ENCODE data around the gene KRTAP12-2. TPM values are rescaled to one million over a fixed set of nuclear protein-coding genes. Genes with fewer than 3 reads are reported as not detected.

KRTAP12-2 gene, protein sequence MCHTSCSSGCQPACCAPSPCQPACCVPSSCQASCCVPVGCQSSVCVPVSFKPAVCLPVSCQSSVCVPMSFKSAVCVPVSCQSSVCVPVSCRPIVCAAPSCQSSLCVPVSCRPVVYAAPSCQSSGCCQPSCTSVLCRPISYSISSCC
- not detected in 2 replicates for total RNA-seq

DNA sequence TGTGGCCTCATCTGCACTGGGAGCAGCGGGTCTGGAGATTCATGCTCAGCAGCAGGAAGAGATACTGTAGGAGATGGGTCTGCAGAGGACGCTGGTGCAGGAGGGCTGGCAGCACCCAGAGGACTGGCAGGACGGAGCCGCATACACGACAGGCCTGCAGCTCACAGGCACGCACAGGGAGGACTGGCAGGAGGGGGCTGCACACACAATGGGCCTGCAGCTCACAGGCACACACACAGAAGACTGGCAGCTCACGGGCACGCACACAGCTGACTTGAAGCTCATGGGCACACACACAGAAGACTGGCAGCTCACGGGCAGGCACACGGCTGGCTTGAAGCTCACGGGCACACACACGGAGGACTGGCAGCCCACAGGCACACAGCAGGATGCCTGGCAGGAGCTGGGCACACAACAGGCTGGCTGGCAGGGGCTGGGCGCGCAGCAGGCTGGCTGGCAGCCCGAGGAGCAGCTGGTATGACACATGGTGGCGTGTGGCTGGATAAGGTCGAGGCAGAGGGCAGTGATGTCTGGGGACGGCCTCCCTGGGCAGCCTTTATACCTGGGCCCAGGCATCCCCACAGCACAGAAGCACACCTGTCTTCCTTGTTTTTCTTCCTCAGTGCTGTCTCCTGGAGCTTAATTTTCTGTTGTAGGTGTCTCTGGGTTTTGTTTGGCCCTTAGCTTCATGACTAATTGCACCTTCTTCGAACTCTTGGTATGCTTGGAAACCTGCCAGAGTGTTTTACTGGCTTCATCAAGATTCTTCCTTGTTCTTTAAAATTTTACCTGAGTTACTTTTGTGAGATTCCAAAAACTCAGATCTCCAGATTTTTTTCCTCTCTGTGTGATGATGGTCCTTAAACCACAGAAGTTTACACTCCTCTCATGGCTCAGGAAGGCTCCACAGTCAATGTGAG lies at the start of gene KRTAP12-2:
Gene KRTAP12-2, minus strand, starts transcription at position 527 of the 920 bp plus-strand sequence. Its CDS starts 41 bp downstream, at position 486.

DNA sequence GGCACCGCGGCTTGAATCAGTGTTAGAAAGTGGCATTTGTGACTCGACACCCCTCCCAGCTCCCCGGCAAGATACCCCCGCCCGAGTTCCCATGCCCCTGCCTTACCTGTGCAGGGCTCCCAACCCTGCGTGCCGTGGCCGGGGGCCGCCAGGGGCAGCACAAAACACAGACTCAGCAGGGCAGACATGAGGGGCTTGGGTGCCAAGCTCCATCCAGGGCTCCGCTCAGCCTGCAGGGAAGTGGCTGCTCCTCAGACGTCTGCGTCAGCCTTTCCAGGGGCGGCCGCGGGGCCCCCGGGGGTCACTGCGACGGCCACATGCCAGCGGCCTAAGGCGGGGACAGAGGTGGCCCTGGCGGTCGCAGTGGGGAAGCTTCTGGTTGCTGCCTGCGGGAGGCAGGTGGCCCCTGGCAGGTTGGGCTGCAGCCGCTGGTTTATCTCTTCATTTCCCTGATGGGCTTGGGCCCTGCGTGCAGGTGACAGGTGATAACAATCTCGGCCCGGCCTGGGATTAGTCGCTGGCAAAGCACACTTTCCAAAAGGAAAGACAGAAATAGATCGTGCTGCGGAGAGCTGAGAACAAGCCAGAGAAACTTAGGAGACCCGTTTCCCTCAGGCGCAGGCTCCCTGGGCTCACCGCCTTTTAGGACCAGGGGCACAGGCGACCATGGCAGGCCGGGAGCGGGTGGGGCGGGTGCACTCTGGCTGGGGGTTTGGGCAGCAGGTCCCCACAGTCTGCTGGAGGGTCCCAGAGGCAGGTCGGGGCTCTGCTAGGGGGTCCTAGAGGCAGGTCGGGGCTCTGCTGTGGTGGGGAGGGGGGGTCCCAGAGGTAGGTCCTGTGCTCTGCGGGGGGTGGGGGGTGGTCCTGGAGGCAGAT lies 44.8 kb upstream of the KRTAP12-2 start, which contains the start of gene TSPEAR:
Gene TSPEAR, minus strand, starts transcription at position 246 of the 876 bp plus-strand sequence. Its CDS starts 58 bp downstream, at position 188.

DNA sequence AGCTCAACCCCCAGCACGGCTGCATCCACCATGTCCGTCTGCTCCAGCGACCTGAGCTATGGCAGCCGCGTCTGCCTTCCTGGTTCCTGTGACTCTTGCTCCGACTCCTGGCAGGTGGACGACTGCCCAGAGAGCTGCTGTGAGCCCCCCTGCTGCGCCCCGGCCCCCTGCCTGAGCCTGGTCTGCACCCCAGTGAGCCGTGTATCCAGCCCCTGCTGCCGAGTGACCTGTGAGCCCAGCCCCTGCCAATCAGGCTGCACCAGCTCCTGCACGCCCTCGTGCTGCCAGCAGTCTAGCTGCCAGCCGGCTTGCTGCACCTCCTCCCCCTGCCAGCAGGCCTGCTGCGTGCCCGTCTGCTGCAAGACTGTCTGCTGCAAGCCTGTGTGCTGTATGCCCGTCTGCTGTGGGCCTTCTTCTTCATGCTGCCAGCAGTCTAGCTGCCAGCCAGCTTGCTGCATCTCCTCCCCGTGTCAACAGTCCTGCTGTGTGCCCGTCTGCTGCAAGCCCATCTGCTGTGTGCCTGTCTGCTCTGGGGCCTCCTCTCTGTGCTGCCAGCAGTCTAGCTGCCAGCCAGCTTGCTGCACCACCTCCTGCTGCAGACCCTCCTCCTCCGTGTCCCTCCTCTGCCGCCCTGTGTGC lies 30.6 kb upstream of the KRTAP12-2 start, which contains the start of gene KRTAP10-12:
Gene KRTAP10-12, plus strand, starts transcription at position 1 of the 639 bp plus-strand sequence. Its CDS starts 30 bp downstream, at position 31.

DNA sequence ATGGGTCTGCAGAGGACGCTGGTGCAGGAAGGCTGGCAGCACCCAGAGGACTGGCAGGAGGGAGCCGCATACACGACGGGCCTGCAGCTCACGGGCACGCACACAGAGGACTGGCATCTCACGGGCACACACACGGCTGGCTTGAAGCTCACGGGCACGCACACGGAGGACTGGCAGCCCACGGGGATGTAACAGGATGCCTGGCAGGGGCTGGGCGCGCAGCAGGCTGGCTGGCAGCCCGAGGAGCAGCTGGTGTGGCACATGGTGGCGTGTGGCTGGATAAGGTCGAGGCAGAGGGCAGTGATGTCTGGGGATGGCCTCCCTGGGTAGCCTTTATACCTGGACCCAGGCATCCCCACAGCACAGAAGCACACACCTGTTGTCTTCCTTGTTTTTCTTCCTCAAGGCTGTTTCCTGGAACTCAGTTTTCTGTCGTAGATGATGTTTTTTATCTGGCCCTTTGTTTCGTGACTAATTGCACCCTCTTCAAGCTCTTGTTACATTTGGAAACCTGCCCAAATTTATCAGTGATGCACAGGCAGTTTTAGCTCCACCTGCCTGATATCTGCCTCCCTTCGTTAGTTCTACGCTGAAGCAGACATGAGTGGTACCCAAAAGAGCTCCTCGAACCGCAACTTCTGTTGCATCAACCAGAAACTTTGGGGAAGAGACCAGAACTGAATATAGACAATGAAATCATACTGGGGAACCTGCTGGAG lies 15.3 kb upstream of the KRTAP12-2 start, which contains the start of gene KRTAP12-1:
Gene KRTAP12-1, minus strand, starts transcription at position 303 of the 719 bp plus-strand sequence. Its CDS starts 40 bp downstream, at position 263.

DNA sequence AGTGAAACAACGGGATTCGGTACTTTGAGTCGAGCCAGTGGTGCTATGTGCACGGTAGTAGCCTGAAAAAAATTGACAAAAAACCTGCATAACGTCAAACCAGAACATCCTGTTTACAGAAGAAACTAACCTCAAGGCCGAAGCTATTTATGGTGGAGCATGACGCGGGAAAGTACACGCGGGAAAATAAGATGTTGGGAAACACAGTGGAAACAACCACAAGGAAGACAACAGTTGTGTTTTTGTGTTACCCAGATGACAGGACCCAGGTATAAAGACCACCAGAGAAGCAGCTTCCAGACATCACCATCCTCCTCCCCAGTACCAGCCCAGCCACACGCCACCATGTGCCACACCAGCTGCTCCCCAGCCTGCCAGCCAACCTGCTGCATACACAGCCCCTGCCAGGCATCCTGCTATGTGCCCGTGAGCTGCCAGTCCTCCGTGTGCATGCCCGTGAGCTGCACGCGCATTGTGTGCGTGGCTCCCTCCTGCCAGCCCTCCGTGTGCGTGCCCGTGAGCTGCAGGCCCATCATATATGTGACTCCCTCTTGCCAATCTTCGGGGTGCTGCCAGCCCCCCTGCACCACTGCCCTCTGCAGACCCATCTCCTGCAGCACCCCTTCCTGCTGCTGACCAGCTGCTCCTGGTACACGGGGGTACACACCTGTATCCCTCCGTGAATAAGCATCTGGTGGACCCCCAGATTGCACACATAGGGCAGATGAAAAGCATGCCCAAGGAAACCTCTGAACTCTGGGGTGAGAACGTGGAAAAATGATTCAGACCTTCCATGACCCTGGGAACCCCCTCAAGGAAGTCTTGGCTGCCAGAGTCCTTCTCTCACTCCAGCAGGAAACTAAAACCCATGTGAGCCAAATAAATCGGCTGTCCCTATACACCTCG lies 8.8 kb downstream of the KRTAP12-2 start, which contains the start of gene KRTAP12-3:
Gene KRTAP12-3, plus strand, starts transcription at position 298 of the 906 bp plus-strand sequence. Its CDS starts 48 bp downstream, at position 346.

DNA sequence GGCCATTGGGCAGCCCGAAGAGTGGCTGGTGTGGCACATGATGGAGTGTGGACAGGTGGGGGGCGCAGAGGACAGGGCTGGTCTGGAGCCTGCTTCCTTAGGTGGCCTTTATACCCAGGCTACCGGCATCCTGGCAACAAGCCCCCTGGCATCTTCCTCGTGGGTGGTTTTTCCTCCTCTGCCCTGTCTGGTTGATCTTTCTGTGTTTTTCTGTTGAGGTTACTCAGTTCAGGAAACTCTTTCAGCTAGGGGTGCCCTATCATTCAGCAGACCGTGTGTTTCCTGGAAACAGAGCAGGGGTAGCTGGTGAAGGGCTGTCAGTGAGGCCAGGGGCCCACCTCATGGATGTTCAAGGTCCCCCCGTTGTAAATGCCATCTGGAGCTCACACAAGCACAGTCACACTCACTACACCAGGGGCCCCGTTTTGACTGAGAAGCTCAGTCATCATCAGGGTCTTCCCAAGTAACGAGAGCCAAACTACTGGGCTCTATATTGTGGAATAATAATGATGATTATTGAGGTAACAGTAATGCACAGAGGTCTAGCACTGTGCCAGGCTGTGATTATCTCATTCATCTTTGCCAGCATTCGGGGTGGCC lies 12.1 kb downstream of the KRTAP12-2 start, which contains the start of gene KRTAP12-4:
Gene KRTAP12-4, minus strand, starts transcription at position 84 of the 600 bp plus-strand sequence. Its CDS starts 45 bp downstream, at position 39.

DNA sequence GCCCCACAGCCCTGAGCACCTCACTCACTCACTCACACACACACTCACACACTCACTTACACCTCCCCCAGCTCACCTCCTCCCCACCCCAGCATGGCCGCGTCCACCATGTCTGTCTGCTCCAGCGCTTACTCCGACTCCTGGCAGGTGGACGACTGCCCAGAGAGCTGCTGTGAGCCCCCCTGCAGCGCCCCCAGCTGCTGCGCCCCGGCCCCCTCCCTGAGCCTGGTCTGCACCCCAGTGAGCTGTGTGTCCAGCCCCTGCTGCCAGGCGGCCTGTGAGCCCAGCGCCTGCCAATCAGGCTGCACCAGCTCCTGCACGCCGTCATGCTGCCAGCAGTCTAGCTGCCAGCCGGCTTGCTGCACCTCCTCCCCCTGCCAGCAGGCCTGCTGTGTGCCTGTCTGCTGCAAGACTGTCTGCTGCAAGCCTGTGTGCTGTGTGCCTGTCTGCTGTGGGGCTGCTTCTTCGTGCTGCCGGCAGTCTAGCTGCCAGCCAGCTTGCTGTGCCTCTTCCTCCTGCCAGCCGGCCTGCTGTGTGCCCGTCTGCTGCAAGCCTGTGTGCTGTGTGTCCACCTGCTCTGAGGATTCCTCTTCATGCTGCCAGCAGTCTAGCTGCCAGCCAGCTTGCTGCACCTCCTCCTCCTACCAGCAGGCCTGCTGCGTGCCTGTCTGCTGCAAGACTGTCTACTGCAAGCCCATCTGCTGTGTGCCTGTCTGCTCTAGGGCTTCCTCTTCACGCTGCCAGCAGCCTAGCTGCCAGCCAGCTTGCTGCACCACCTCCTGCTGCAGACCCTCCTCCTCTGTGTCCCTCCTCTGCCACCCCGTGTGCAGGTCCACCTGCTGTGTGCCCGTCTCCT lies 20.1 kb downstream of the KRTAP12-2 start, which contains the start of gene KRTAP10-11:
Gene KRTAP10-11, plus strand, starts transcription at position 49 of the 856 bp plus-strand sequence. Its CDS starts 45 bp downstream, at position 94.

DNA sequence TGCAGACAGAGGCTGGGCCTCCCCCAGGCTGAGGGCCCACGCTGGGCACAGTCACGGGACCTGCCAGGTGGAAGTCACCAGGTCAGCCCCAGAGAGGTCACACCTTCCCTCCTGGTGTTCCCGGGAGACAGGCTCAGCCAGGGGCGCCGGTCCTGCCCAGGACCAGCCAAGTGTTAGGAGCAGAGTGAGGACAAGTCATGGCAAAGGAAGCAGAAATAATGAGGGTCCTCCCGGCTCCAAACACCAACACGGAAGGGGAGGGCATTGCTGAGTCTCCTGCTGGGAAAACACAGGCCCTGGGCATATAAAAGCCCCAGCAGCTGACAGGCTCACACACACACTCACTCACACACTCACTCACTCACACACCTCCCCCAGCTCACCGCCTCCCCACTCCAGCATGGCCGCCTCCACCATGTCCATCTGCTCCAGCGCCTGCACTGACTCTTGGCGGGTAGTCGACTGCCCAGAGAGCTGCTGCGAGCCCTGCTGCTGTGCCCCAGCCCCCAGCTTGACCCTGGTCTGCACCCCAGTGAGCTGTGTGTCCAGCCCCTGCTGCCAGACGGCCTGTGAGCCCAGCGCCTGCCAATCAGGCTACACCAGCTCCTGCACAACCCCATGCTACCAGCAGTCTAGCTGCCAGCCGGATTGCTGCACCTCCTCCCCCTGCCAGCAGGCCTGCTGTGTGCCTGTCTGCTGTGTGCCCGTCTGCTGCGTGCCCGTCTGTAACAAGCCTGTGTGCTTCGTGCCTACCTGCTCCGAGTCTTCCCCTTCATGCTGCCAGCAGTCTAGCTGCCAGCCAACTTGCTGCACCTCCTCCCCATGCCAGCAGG lies 29.5 kb downstream of the KRTAP12-2 start, which contains the start of gene KRTAP10-10:
Gene KRTAP10-10, plus strand, starts transcription at position 339 of the 833 bp plus-strand sequence. Its CDS starts 62 bp downstream, at position 401.

DNA sequence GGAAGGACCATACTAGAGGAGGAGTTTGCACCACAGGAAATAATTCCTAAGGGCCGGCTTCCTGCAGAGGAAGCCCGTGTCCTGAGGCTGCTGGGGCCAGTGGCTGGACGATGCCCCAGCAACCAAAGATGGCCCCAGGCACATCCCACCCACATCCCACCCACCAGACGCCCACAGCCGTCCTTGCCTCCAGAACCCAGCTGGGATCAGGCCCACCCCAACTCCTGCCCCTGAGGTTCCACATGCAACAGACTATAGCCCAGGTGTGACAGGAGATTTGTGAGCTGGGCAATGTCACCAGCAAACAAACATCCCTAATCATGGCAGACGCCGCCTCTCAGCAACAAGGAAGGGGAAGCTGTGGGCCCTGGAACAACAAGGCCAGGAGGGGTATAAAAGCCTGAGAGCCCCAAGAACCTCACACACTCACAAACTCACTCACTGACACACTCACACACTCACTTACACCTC lies 40.0 kb downstream of the KRTAP12-2 start, which contains the start of gene KRTAP10-9:
Gene KRTAP10-9, plus strand, starts transcription at position 421 of the 471 bp plus-strand sequence. CDS start 79 bp downstream, outside the sequence.

Small RNAs within 50 kb of the gene (small RNA-seq; reads per million reads assigned to genes)
- gene KRTAP12-6P: not detected

Other genes with a start within 250 kb of the KRTAP12-2 start
- 0.22 and 0.26 TPM in 2 replicates for gene LRRC3, start 211.4 kb downstream of the KRTAP12-2 start, total RNA-seq
- gene KRTAP10-1, start 126.7 kb downstream of the KRTAP12-2 start, total RNA-seq: not detected in 2 replicates
- gene KRTAP10-2, start 115.4 kb downstream of the KRTAP12-2 start, total RNA-seq: not detected in 2 replicates
- gene KRTAP10-3, start 108.1 kb downstream of the KRTAP12-2 start, total RNA-seq: not detected in 2 replicates
- gene KRTAP10-4, start 93.2 kb downstream of the KRTAP12-2 start, total RNA-seq: not detected in 2 replicates
- not detected in 2 replicates for gene KRTAP10-5, start 86.3 kb downstream of the KRTAP12-2 start, total RNA-seq
- gene KRTAP10-6, start 74.4 kb downstream of the KRTAP12-2 start, total RNA-seq: not detected in 2 replicates
- gene KRTAP10-7, start 66.3 kb downstream of the KRTAP12-2 start, total RNA-seq: not detected in 2 replicates
- gene KRTAP10-8, start 54.8 kb downstream of the KRTAP12-2 start, total RNA-seq: not detected in 2 replicates
- not detected in 2 replicates for gene KRTAP10-9, start 39.8 kb downstream of the KRTAP12-2 start, total RNA-seq
- gene KRTAP10-10, start 29.6 kb downstream of the KRTAP12-2 start, total RNA-seq: not detected in 2 replicates
- gene KRTAP10-11, start 20.5 kb downstream of the KRTAP12-2 start, total RNA-seq: not detected in 2 replicates
- gene KRTAP12-4, start 12.3 kb downstream of the KRTAP12-2 start, total RNA-seq: not detected in 2 replicates
- gene KRTAP12-3, start 9.0 kb downstream of the KRTAP12-2 start, total RNA-seq: not detected in 2 replicates
- not detected in 2 replicates for gene KRTAP12-1, start 15.2 kb upstream of the KRTAP12-2 start, total RNA-seq
- gene KRTAP10-12, start 30.2 kb upstream of the KRTAP12-2 start, total RNA-seq: not detected in 2 replicates
- not detected in 2 replicates for gene TSPEAR, start 44.6 kb upstream of the KRTAP12-2 start, total RNA-seq
- gene UBE2G2, start 134.9 kb upstream of the KRTAP12-2 start, total RNA-seq: 71.1 and 86.4 TPM in 2 replicates
- gene SUMO3, start 151.1 kb upstream of the KRTAP12-2 start, total RNA-seq: 95.3 and 114 TPM in 2 replicates
- gene PTTG1IP, start 206.8 kb upstream of the KRTAP12-2 start, total RNA-seq: 535 and 631 TPM in 2 replicates